ENCODE measurements around the gene INF2. TPM values are rescaled to one million over a fixed set of nuclear protein-coding genes. Genes with fewer than 3 reads are reported as not detected.

Gene INF2
- total and polyA plus RNA-seq, 2 experiments from 2014 or later: 36.7 to 75.5 TPM

GRCh38 chr14:104695660-104696000, 6.2 kb downstream of the INF2 start:
- Mint-ChIP-seq H3K9me3 (no peaks in the 10 kb centered on the region), H3K36me3 (ENCODE audit: low read depth) (peaks cover 4% of the 10 kb centered on the region; the same call in 1 of the 3 replicates), H3K4me1 (peaks cover 35% of the 10 kb centered on the region), H3K27me3 (ENCODE audit: insufficient read depth, low read depth, poor library complexity) (peaks cover 10% of the 10 kb centered on the region), H3K4me3 (peak overlapping the region; percentile 7; the same call in 1 of the 3 replicates), H3K27ac (no peak overlapping the region)
- H2AFZ ChIP-seq: no peak overlapping the region
- ATAC-seq (no peak), DNase-seq (ENCODE audit: low spot score) (no peak)
- no peak overlapping the region for H3K4me3 ChIP-seq
- H3K4me2 ChIP-seq: peak overlapping the region; percentile 57
- H3K9me2 ChIP-seq (ENCODE audit: insufficient read depth): no peaks in the 10 kb centered on the region
- peaks cover 37% of the 10 kb centered on the region for H3K79me2 ChIP-seq (replicated peaks; ENCODE audit: insufficient read depth)
- H3K27ac ChIP-seq (ENCODE audit: low read depth): no peak overlapping the region
- H3K36me3 ChIP-seq (ENCODE audit: insufficient read depth): no peaks in the 10 kb centered on the region
- H3K27me3 ChIP-seq (ENCODE audit: insufficient read depth): no peaks in the 10 kb centered on the region
- peaks cover 3% of the 10 kb centered on the region; the same call in 1 of the 2 replicates for H4K20me1 ChIP-seq (replicated peaks; ENCODE audit: insufficient read depth)
- 0 out of 2 replicates have a peak, but pooled peaks cover 2% of the 10 kb centered on the region for H3F3A ChIP-seq (replicated peaks; ENCODE audit: low read depth)
- peaks cover 22% of the 10 kb centered on the region for H3K4me1 ChIP-seq (ENCODE audit: insufficient read depth)
- TF ChIP-seq REST (IDR thresholded peaks at IDR 0.05; ENCODE audit: unreplicated experiment): no peak
- no peak for TF ChIP-seq ZNF114 (CRISPR knock-in tag; IDR thresholded peaks at IDR 0.05)
- no peak for TF ChIP-seq EZH2phosphoT487 (IDR thresholded peaks at IDR 0.05; ENCODE audit: unreplicated experiment)
- TF ChIP-seq ZNF331 (CRISPR knock-in tag; IDR thresholded peaks at IDR 0.05; ENCODE audit: low read depth): no peak
- no peak for TF ChIP-seq CTCF (conservative IDR thresholded peaks at IDR 0.05; ENCODE audit: low read depth in 2 of 2)
- no peak for TF ChIP-seq NANOG (IDR thresholded peaks at IDR 0.05; ENCODE audit: borderline replicate concordance)
- no peak for TF ChIP-seq ZNF462 (CRISPR knock-in tag; IDR thresholded peaks at IDR 0.05)
- no peak for TF ChIP-seq EZH2 (IDR thresholded peaks at IDR 0.05; ENCODE audit: low read depth, unreplicated experiment)
